ENCODE measurements around the gene CHD6.

The CHD6 gene

GRCh38 chr20:41623625-41624375 lies 5.6 kb upstream of the CHD6 start:
- no peak for DNase-seq (ENCODE audit: extremely low read depth in 1 of 2, low read depth in 1 of 2)

DNA sequence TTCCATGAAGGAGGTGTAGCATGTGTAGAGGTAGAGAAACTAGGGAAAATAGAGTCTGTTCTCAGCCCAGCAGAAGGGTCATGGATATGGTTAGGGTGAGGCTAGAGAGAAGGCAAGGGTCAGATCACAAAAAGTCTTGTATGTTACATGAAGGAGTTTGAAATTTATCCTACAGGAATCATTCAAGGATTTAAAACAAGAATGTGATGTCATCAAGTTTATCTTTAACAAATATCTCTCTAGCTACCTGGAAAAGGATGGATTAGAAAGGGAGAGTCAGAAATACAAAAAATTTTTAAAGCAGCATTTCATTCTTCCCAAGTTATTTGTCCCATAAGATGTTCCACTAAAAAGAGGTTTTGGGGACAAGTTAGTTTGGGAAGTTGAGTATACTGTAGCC lies 4.4 kb upstream of the CHD6 start:
- DNase-seq (ENCODE audit: extremely low read depth in 1 of 2, low read depth in 1 of 2) = no peak

GRCh38 chr20:41621971-41622370 lies 3.8 kb upstream of the CHD6 start:
- no peak for DNase-seq (ENCODE audit: extremely low read depth in 1 of 2, low read depth in 1 of 2)

GRCh38 chr20:41621421-41621820 lies 3.2 kb upstream of the CHD6 start:
- no peak for DNase-seq (ENCODE audit: extremely low read depth in 1 of 2, low read depth in 1 of 2)

DNA sequence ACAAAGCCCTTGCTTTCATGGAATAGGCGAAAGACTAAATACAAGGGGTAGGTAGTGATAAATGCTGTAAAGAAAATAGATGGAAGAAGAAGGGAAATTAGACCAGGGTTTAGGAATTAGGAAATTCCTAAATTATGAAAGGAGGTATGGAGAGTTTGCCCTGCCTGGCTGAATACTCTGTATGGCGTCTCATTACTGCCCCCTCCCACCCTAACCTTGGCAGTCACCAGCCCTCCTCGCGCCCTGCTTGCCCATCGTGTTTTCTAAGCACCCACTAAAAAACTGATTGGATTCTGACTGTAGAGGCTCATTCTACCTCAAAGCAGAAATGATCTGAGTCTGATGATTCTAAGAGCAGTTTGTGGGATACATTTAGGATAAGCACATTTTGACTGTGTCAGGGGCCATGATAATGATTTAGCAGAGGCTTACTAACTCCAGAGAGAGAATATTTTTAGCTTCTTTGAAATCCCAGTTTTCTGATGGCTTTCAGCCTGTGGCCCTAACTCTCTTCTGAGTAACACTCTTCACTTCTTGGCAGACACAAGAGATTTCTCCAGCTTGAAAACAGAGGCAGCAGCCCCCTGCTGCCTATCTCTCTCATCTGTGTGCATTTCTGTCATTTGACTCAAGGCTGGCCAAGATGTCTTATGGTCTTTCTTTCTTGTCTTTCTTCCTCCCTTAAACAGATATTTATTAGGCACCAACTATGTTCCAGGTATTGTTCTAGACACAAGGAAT lies 1.4 kb upstream of the CHD6 start:
- no peak for DNase-seq (ENCODE audit: extremely low read depth in 1 of 2, low read depth in 1 of 2)

- DNase-seq (ENCODE audit: extremely low read depth in 1 of 2, low read depth in 1 of 2) = no peak
These were observed 682 bp upstream of the CHD6 start for GRCh38 chr20:41618807-41619311.

DNA sequence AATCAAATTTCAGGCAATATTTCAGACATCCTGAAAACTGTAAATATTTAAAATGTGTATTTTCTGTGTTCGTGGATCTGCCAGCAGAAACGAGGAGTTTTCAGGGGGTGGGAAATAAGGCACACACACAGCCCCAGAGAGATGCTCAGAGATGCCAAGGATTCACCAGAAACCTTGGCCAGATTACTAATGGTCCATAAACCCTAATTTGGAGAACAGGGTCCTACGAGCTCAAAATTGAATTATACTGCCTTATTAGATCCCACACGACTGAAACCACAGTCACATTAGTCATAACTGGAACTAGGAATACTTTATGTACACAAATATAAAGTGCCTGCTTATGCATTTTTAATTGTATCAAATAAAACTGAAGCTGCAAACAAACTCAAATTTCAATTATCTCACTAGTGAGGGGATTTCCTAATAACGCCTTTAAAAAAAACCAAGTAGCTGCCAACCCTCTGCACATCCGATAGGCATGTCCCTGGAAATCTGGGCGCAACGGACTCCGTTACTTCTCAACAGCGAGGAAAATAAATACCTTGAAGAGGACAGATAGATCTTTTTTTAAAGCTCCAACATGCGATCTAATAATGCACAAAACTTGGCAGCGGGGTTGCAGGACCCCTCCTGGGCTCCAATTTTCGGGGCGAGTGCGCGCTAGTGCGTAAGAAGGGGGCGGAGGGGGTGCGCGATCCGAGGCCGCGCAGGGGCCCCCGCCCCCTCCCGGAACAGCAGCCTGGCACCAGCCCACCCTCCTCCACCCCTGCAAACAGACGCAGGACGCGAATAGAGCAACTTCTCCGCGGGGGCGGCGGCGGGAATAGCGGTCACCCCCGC lies 897 bp downstream of the CHD6 start:
- peak in 1 of 2 donors; percentile 23 for DNase-seq (ENCODE audit: extremely low read depth in 1 of 2, low read depth in 1 of 2)

DNA sequence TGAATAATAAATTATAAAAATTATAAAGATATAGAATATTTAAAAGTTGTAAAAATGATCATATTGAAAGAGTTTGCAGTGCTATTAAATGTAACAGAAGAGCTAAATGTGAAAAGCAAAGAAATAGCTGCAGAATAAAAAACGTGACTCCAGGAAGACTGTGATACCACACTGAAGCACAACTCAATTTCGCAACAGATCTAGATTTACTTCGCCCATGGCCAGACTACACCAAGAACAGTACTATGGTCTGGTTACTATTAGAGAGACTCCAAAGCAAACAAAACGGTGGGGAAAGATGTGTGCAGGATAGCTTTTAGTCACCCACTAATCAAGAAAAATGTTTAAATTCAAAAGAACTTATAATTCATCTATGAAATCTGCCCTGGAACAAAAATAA lies 1.9 kb downstream of the CHD6 start:
- no peak for DNase-seq (ENCODE audit: extremely low read depth in 1 of 2, low read depth in 1 of 2)

- DNase-seq (ENCODE audit: extremely low read depth in 1 of 2, low read depth in 1 of 2) = no peak
These were observed 2.5 kb downstream of the CHD6 start for GRCh38 chr20:41615676-41616075.

GRCh38 chr20:41615110-41615509 lies 3.1 kb downstream of the CHD6 start:
- DNase-seq (ENCODE audit: extremely low read depth in 1 of 2, low read depth in 1 of 2) = no peak

DNA sequence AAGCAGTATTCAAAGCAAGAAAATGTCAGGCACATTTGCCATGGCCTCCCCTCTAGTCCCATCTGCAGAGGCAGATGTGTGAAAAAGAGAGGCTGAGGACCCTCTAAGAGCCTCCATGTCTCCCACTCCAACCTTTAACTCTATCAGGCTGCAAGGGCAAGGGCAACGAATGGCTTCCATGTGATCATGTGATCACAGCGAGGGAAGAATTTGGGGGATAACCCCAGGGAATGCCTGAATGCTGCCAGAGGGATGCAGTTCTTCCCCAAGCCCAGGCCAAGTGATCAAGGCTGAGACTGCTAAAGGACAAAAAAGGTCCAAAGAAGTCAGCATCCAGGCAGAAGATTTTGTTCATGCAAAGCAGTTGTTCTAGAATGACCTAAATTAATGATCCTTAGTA lies 4.9 kb downstream of the CHD6 start:
- DNase-seq (ENCODE audit: extremely low read depth in 1 of 2, low read depth in 1 of 2) = no peak

- DNase-seq (ENCODE audit: extremely low read depth in 1 of 2, low read depth in 1 of 2) = no peak
These were observed 8.7 kb downstream of the CHD6 start for GRCh38 chr20:41609474-41609873.

DNA sequence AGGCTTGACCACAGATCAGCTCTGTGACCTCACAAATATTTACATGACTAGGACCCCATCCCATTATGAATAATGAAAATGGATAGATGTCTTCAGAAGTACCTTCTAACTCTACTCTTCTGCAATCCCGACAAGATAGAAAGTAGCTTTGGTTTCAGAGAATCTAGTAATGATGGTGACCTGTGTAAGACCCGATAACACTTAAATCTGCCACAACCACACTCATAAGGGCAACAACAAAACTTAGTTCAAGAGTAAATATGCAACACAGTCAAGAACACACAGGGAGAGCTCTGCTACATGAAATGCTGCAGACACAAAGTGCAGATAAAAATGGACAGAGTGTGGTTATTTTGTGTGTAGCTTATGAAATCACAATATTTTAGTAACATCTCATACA lies 9.6 kb downstream of the CHD6 start:
- DNase-seq (ENCODE audit: extremely low read depth in 1 of 2, low read depth in 1 of 2) = no peak

- DNase-seq (ENCODE audit: extremely low read depth in 1 of 2, low read depth in 1 of 2) = no peak
These were observed 10.4 kb downstream of the CHD6 start for GRCh38 chr20:41607791-41608190.

DNA sequence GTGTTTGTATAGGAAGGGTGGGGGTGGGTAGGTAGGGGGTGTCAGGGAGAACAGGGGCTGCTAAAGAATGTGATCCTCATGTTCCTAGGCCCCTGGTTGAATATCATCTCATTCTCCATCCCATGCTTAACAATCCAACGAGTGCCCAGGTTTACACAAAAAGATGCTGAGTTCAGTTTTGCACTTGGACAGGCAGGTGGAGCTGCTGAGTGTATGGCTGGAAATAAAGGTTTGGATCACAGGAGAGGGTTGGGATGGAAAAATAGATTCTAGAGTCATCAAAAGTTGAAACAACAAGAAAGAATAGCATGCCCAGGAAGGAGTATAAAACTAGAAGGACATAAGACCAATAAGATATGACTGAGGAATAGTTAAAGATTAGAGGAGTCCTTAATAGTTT lies 14.2 kb downstream of the CHD6 start:
- no peak for DNase-seq (ENCODE audit: extremely low read depth in 1 of 2, low read depth in 1 of 2)

DNA sequence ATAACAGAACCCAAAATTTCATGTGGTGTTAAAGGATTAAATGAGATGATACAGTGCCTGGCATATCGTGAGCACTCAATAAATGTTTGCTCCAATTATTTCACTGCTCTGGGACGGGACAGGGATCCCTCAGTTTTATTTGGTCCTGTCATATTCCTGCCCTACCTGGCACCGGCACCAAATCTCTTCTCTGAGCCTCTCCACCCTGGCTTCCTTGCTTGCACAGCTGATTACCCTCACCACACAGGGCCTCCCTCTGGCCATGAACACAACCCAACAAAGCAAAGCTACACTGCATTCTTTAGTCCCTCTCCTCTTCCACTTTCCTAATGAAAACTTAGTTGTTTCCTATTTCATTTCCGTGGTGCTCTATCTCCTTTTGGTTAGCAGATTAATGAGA lies 16.4 kb downstream of the CHD6 start:
- DNase-seq (ENCODE audit: extremely low read depth in 1 of 2, low read depth in 1 of 2) = no peak

DNA sequence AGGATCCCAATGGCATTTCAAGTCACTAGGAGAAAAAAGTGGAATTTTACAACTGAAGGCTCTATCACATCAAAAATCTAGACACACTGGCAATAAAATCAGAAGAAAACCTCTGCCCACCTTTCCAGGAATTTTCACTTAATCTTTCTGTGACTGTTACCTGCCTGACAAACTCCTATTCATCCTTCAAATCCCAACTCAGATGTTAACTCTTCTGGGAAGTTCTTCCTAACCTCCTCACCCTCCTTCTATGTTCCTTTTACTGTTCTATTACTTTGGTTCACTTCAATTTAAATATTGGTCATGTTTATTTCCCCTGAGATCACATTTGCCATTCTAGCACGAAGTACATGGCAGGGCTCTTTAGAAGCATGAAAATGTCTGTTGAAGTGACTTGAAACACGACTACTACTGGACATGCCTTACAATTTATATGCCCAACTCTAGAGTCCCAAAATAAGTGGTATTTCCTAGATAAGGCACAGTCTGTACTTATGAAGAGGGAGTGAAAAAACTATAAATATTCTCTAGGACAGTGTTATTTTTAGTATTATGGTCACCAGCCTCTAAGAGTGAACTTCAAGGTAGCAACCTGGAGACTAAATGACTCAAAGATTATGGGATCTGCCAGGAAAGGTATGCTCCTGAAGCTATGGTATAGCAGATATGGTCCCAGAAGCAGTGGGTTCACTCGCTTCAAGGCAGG lies 17.1 kb downstream of the CHD6 start:
- DNase-seq (ENCODE audit: extremely low read depth in 1 of 2, low read depth in 1 of 2) = no peak

- no peak for DNase-seq (ENCODE audit: extremely low read depth in 1 of 2, low read depth in 1 of 2)
These were observed 18.5 kb downstream of the CHD6 start for GRCh38 chr20:41599699-41600104.

DNA sequence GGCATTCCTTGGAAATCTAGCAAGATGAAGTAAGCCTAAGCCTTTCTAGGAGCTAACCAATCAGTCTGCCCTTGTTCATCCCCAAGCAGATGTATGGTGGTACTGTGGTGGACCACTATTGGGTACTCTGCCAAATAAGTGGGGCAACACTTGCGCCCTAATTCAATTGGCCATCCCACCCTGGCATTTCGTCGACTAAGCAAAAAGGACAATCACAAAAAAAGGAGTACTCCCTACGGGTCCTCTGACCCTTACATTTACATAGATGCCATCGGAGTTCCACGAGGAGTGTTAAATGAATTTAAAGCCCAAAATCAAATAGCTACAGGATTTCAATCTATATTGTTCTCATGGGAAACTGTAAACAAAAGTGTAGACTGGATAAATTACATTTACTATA lies 19.5 kb downstream of the CHD6 start:
- no peak for DNase-seq (ENCODE audit: extremely low read depth in 1 of 2, low read depth in 1 of 2)

- DNase-seq (ENCODE audit: extremely low read depth in 1 of 2, low read depth in 1 of 2) = no peak
These were observed 23.5 kb downstream of the CHD6 start for GRCh38 chr20:41594514-41595322.
